ENCODE data around the gene CHRM2.

Gene CHRM2

GRCh38 chr7:136891850-136892249 lies 23.4 kb downstream of the CHRM2 start:
- H3K4me3 ChIP-seq (ENCODE audit: low read depth, low read length): no peak overlapping the region
- no peak for DNase-seq (ENCODE audit: low read depth)
- TF ChIP-seq CTCF (conservative IDR thresholded peaks at IDR 0.05; ENCODE audit: low read depth, low read length): no peak

GRCh38 chr7:136894789-136895188 lies 26.3 kb downstream of the CHRM2 start:
- no peak for TF ChIP-seq CTCF (conservative IDR thresholded peaks at IDR 0.05; ENCODE audit: low read depth, low read length)
- H3K4me3 ChIP-seq (ENCODE audit: low read depth, low read length): no peak overlapping the region
- no peak for DNase-seq (ENCODE audit: low read depth)

- DNase-seq (ENCODE audit: low read depth): no peak
- H3K4me3 ChIP-seq (ENCODE audit: low read depth, low read length): no peak overlapping the region
- TF ChIP-seq CTCF (conservative IDR thresholded peaks at IDR 0.05; ENCODE audit: low read depth, low read length): no peak
Observed at GRCh38 chr7:136897676-136898075, 29.2 kb downstream of the CHRM2 start.

GRCh38 chr7:136900005-136900404 lies 31.6 kb downstream of the CHRM2 start:
- no peak for TF ChIP-seq CTCF (conservative IDR thresholded peaks at IDR 0.05; ENCODE audit: low read depth, low read length)
- DNase-seq (ENCODE audit: low read depth): no peak
- H3K4me3 ChIP-seq (ENCODE audit: low read depth, low read length): no peak overlapping the region

- TF ChIP-seq CTCF (conservative IDR thresholded peaks at IDR 0.05; ENCODE audit: low read depth, low read length): no peak
- no peak for DNase-seq (ENCODE audit: low read depth)
- H3K4me3 ChIP-seq (ENCODE audit: low read depth, low read length): no peak overlapping the region
Observed at GRCh38 chr7:136910771-136911170, 42.3 kb downstream of the CHRM2 start.

- TF ChIP-seq CTCF (conservative IDR thresholded peaks at IDR 0.05; ENCODE audit: low read depth, low read length): no peak
- peak; percentile 16 for DNase-seq (ENCODE audit: low read depth)
- no peak overlapping the region for H3K4me3 ChIP-seq (ENCODE audit: low read depth, low read length)
Observed at GRCh38 chr7:136911344-136911743, 42.9 kb downstream of the CHRM2 start.

GRCh38 chr7:136912339-136912738 lies 43.9 kb downstream of the CHRM2 start:
- no peak for TF ChIP-seq CTCF (conservative IDR thresholded peaks at IDR 0.05; ENCODE audit: low read depth, low read length)
- no peak for DNase-seq (ENCODE audit: low read depth)
- H3K4me3 ChIP-seq (ENCODE audit: low read depth, low read length): no peak overlapping the region
